T follicular helper cell (primary cell): ENCODE measurements around the gene PGF.

Source experiments
- DNase-seq: peaks from one replicate; pipeline ENCODE4 v3.0.0-alpha.2; 2020; ENCODE audit warnings: low read depth

The PGF gene

DNA sequence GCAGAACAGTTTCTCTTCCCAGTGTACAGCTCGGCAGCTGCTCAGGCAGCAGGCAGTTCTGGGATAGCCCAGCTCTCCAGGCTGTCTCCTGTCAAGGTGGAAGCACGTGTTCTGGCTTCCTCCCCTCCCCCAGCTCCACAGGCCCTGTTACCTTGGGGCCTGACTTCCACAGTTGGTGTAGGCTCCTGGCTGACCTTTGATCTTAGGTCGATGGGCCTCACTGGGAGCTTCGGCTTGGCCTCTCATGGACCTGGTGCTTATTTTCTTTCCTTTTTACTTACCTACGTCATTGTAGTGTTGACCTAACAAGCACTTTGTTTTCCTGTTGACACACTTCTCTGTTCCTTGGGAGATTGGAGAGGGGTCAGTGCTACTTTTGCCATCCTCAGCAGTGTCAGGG, 56.7 kb downstream of the PGF start:
- DNase-seq: no peak

DNA sequence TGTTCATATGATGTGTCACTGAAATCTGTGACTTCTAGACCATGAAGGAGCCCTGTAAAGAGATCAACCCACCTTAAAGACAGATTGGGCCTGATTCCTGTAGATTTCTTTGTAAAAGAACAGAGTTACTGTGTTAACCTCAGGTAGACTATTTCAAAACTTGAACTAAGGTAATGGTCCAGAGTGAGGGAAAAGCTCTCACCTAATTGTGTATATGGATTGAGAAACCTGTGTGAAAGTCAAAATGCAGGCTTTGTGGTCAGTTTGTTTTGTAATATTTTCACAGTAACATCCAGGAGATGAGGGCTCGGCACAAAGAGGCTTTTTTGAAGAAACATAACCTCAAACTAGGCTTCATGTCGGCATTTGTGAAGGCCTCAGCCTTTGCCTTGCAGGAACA, 57.3 kb downstream of the PGF start:
- no peak for DNase-seq

DNA sequence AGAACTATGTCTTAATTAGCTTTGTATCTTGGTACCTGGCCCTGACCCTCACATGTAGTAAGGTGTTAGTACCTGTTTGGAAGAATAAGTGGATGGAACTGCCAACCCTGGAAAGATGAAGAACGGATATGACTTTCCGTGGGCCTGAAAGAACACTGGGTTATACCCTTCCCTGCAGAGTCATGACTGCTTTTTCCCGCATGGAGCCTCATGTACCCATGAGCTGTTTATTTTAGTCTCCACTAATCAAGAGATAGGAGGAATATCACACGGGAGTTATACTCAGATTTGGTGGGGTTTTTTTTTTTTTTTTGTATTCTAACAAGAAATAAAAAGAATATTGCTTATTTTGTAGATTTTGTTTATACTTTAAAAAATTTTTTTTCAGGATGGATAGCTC, 57.8 kb downstream of the PGF start:
- DNase-seq: no peak

DNA sequence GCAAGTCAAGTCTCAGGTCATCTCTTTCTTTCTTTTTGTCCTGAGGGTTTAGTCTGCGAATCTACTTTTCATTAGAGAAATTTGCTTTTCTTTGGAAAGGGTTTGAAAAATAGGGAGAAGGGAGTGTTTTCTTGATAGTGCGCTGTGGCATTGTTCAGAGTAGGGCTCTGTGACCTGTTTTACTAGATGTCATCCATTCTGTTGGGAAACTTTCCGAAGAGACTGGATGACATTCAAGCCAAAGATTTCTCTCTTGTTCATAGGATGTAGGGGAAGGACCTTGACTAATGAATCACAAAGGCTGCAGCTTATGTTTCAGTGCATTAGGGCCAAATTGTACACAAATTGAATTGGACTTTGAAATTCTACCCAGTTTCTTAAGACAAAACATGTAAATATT, 59.0 kb downstream of the PGF start:
- no peak for DNase-seq

DNA sequence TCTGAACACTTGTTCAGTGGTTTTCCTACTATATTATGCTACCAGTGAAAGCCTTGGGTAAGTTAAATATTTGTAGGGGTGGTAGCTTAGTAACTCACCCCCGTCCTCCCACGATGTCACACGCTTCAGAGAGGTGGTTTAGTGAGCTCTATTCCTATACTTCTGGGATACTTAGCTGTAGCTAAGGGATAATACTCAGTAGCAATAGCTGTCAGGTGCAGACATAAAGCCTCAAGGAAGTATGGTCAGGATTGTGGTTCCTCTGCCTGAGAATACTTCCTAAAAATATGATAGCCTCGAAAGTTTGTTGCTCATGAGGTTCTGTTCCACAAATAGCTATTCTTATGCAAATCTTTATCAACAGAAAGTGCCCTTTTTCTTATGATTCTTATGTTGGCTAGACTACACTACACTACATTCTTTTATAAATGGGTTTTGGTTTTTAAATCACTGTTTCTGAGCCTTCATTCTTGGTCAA, 61.7 kb downstream of the PGF start:
- no peak for DNase-seq

DNA sequence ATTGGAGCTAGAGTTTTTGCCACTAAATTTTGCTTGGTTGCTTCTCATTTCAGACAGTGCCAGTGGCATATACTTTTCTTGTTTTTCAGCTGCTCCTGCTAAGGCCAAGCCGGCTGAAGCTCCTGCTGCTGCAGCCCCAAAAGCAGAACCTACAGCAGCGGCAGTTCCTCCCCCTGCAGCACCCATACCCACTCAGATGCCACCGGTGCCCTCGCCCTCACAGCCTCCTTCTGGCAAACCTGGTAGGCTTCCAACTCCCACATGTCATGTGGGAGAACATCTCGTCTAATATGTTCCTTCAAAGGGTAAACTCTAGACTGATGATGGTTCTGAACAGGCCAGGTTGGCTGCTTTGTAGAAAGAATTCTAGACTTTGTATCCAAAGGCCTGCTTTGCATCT, 62.7 kb downstream of the PGF start:
- DNase-seq: no peak

DNA sequence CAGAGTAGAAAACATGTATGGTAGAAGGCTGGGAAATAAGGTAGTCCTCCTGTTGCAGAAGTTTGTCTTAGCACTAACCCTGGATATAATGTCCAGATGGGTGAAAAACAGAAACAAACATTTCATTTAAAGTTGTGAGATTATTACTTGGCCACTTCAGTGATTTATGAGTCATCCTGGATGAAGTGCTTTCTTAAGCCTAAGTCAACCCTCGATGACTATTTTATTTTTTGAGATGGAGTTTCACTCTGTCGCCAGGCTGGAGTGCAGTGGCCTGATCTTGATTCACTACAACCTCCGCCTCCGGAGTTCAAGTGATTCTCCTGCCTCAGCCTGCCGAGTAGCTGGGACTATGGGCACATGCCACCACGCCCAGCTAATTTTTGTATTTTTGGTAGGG, 63.5 kb downstream of the PGF start:
- DNase-seq: no peak
